H1 (cell line): Measurements from ENCODE around the gene HECTD4. TPM values are rescaled to one million over a fixed set of nuclear protein-coding genes. Genes with fewer than 3 reads are reported as not detected.

Experiments used
- E2F6 ChIP-seq: IDR thresholded peaks from 2 replicates; pipeline ENCODE4 v1.6.1; 2012; ENCODE audit warnings: inconsistent platforms
- HDAC6 ChIP-seq: IDR thresholded peaks from one replicate; pipeline ENCODE4 v1.7.1; 2012; ENCODE audit warnings: low read depth, mild to moderate bottlenecking, inconsistent platforms, low read length, moderate library complexity
- JUN ChIP-seq: IDR thresholded peaks from 2 replicates; pipeline ENCODE4 v1.6.1; 2011; ENCODE audit warnings: low read depth, mild to moderate bottlenecking, improper control_type of control experiment, low read length
- PHF8 ChIP-seq: fragments of 200-600 bp; sonication (generic); conservative IDR thresholded peaks from 2 replicates; pipeline ENCODE4 v1.7.1; 2012; ENCODE audit warnings: low read depth, mild to moderate bottlenecking, inconsistent platforms, low read length, moderate library complexity
- POLR2A ChIP-seq, 2 experiments: IDR thresholded peaks; 1 replicate in 1 of 2; 2 replicates in 1 of 2; pipeline ENCODE4 v1.6.1; 2011; ENCODE audit warnings: low read depth in 2 of 2, low read length in 2 of 2, mild to moderate bottlenecking in 2 of 2; ENCODE audit errors: control extremely low read depth in 1 of 2
- polyA plus RNA-seq, 7 experiments: library from polyadenylated mRNA; depleted of rRNA in 3 of 7; stranded (reverse) in 5 of 7; unstranded in 2 of 7; fragments of >200 nt in 5 of 7; fragments of 200-250 nt in 2 of 7; gene quantifications; 1 replicate in 5 of 7; 2 replicates in 1 of 7; 4 replicates in 1 of 7; pipeline versions ENCODE4 v1.2.1 to v1.2.3, GENCODE V29; 2011 to 2013; ENCODE audit warnings: missing spikeins in 2 of 7, mixed read lengths in 2 of 7
- total RNA-seq: library from RNA; stranded (reverse); fragmentation: NEBNext Ultra II Directional; extraction: Animal tissue kit (Norgen Biotek cat#: 25700); gene quantifications from 2 replicates; pipeline ENCODE4 v1.2.1, GENCODE V29; 2021

HECTD4 gene
- total and polyA plus RNA-seq, 2 of the 8 experiments (the other 6 are each of a cell fraction or from before 2014, with no cell fraction given), result 6.5 to 33.7 TPM

GRCh38 chr12:112270673-112271072, 111.6 kb downstream of the HECTD4 start (continued):
- TF ChIP-seq JUN (no peak), POLR2A (IDR thresholded peaks at IDR 0.05; ENCODE audit: control extremely low read depth in 1 of 2, low read depth in 2 of 2, low read length in 2 of 2) (no peak), PHF8 (no peak), E2F6 (no peak), HDAC6 (no peak)
